Activated T-helper 1 cell treated with anti-CD3 and anti-CD28 coated beads, Interleukin-2, amount 50 U/mL, for 16 hours (primary cell): ENCODE data around the gene SMARCC1.

Source experiments
- DNase-seq, 2 donors: peaks; one replicate each; pipeline ENCODE4 v3.0.0-alpha.2; 2020; ENCODE audit warnings: low read depth in 1 of 2, low spot score in 1 of 2

The SMARCC1 gene

DNA sequence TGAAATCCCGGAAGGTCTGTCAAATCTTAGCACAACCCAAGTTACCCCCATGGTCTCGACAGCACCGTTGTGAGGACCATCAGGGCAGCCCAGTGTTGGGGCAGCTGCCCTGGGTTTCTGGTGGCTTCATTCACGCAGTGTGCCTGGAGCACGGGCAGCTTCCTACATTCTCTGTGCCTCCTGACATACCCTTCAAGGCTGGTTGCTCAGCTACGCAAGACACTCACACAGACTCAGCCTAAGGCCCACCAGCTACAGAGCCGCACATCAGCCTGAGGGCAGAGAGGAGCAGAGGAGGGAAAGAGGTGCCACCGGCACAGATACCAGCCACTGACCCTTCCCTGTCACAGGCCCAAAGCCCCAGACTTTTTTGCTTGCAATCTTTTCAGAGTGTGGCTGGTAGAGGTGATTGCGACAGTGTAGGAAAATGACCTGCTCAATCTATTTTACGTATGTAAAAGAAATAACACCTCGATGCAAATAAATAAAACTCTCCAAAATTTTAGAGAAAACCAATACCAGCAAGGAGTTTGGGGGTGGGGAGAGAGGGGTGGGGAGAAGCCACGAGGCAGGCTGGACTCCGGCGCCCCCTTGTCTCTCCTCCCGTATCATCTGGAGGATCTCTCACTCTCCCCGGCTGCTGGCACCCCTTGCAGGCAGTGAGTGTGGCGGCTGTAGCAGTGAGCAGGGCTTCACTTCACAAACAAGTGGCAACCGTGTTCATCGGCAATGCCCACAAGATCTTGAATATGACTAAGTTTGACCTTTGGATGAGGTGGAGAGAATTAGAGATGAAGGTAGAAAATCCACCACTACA lies 215.8 kb downstream of the SMARCC1 start:
- no peak for DNase-seq

DNA sequence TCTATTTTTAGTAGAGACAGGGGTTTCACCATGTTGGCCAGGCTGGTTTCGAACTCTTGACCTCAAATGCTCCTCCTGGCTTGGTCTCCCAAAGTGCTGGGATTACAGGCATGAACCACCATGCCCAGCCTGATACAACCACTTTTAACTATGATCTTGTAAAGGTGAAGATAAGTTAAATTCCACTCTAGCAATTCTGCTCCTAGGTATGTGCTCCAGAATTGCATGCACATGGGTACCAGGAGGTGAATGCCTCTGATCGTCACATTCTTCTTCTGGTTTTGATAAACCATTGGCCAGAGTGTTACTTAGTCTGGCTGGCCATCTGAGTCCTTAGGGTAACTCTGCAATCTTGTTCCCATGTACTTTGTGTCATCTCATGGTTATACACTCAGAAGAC lies 225.3 kb downstream of the SMARCC1 start:
- DNase-seq: no peak

DNA sequence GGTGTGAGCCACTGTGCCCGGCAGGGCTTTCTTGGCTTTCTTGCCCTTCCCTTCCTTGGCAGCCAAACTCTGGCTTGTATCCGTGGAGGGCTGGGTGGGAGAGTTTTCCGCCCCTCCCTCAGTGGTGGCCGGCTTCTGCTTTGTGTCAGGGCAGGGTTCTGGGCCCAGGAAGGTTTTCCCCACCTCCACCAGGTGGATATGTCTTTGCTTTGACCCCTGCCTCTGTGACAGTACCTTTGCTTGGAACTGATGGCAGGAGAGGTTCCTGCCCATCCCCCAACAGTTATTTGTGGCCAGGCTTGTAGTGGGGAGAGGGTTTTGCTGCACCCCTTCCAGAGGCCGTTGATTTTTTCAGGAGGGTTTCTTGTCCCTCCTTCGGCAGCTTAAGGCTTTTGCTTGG lies 227.4 kb downstream of the SMARCC1 start:
- no peak for DNase-seq

DNA sequence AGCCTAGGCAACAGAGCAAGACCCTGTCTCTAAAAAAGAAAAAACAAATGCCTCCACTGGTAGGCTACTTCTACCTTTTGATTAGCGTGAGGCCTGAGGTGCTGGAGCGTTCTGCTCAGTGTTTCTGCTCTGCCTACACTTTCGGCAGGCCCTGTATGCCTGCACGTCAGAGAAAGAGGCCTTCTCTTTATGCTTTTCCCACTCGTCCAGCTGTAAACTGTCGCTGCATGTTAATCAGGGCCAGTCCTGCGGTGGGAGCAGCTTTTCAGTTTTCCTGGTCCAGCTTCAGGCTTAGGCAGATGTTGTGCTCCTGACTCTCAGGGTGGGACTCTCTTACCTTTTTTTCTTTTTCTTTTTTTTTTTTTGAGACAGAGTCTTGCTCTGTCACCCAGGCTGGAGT lies 228.3 kb downstream of the SMARCC1 start:
- no peak for DNase-seq

DNA sequence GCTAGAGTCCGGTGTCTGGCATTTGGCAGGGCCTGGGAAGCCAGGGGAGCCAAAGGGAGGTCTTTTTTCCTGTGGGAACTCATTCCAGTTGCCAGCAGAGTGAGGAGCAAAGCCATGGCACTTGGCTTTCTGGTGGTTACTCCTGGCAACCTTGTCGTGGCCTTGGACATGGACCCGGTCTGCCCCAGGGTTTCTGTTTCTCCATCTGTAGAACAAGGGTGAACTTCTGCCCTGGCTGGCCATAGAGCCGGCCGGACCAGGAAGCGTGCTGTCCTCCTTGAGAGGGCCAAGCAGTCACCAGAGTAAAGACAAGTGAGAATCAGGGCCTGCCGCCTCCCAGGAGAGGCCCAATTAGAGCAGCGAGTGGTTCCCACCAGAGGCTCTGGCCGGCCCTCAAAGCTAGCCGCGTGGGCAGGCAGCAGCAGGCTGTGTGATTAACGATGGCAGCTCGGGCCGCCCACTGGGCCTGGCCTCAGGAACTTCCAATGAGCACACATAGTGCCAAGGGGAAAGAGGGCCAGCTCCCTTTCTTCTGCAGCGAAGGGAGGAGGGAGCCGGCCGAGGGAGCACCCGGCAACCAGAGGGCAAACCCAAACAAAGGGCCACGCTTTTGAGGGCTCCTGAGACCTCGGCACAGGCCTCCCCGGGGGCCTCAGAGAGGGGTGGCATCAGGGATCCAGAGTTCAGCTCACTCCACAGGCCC lies 239.1 kb downstream of the SMARCC1 start:
- no peak for DNase-seq

DNA sequence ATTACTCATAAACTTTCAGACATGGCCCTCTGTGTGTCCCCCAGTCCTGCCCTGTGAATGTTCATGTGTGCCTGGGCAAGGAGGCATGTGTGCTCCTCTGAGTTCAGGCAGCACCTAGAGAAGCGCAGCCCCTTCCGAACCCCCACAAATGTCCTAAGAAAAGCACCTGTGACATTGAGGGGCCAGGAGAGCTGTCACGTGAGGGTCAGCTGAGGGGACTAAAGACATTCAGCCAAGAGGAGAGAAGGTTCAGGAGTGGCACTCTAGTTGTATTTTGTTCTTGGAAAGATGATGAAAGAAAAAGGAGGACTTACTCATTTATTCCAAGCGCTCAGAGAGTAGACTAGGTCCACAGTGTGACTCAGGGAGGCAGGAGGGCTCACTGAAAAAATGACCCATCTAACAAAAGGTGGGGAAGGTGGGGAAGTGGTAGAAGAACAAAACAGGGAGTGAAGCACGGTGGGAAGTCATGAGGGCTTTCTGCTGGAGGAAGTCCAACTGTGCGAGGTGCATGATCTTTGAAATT lies 240.0 kb downstream of the SMARCC1 start:
- DNase-seq: no peak

DNA sequence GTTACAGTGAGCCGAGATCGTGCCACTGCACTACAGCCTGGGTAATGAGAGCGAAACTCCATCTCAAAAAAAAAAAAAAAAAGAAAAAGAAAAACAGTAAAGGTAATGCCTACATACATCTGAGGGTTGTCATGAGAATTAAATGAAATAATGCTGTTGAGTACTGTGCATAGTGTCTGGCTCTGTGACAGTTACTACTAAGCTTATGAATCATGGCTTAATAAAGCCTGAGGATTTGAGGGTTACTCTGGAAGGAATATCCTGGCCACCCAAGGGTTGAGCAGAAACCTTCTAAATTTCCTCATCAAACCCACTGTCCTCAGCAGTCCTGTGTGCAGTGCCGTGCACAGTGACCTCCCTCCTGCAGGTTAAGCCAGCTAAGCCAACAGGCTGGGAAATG lies 241.4 kb downstream of the SMARCC1 start:
- DNase-seq: no peak

DNA sequence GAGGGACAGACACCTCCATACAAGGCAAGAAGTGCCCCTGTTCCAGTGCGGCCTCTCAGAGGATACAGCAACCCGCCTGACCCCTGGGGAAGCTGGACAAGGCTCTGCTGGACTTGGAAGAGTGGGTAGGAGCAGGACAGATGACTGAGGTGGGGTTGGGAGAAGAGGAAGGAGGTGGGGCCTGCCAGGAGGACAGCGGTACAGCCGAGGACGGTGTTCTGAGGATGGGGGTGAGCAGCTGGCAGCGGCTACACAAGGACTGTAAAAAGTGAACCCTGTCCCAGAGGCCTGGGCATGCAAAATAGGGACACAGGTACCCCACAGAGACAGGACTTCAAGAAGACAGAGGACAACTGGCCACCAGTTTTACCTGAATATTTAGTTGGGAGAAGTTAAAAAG lies 244.7 kb downstream of the SMARCC1 start:
- DNase-seq: no peak

DNA sequence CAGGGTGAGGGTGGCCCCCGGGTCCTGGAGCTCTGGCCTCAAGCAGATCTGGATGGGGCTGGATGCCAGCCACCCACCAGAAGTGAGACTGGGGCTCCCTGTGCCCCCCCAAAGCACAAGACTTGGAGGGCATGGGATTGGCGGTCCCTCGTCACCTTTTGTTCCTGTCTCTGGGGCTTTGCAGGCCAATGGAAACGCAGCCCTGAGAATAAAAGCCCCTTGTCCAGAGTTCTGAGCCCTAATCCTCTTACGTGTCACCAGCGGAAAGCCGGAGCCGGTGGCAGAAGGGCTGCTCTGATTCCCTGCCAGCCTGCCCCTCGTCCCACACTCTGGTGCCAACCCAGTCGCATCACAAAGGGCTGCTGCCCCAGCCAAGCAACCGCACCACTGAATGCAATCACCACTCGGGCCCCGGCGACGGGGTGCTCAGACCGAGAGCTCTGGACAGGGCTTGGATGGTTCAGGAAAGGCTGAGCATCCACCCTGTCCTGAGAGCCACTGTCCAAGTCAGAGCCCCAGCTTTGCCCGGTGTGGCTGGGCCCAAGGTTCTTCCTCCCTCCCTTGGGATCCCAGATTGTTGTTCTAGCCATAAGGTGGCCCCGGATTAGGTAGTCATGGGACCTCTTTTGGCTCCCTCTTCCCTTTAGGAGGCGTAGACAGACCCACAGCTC lies 245.3 kb downstream of the SMARCC1 start:
- DNase-seq: no peak
